ENCODE results near the gene LDB2. TPM values are rescaled to one million over a fixed set of nuclear protein-coding genes. Genes with fewer than 3 reads are reported as not detected.
A peak's percentile ranks its signal among the peaks of the same experiment; 100 is the strongest.

Gene LDB2
- total and polyA plus RNA-seq, 4 donors: 11.0 to 128 (median 55.7) TPM

DNA sequence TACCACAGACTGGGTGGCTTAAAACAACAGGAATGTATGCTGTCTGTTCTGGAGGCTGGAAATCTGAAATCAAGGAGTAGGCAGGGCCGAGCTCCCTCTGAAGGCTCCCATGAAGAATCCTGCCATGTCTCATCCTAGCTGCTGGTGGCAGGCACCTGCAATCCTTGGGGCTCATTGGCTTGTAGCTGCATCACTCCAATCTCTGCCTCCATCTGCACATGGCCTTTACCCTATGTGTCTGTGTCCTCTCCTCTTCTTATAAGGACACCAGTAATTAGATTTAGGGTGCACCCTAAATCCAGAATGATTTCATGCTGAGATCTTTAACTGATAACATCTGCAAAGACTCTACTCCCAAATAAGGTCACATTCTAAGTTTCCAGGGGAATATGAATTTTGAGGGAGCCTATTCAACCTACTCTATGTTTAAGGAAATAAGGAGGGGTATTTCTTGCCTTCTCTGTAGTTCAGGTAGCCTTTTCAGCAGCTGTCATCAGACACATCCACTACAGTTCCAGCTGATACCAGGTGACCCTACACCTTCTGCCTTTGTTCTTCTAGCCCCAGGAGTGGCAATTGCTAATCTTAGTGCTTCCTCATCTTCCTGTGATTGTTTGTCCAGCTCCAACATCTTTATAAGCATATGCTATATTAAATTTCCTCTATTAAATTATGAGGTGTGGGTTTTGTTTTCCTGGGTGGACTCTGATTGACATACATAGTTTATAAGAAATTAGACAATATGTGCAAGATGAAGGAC lies 377.1 kb downstream of the LDB2 start:
- Histone ChIP-seq H3K27ac (ENCODE audit: low read depth in 1 of 2, low read length in 2 of 2) (no peak overlapping the region), H3K4me3 (ENCODE audit: low read length in 2 of 2) (no peak overlapping the region), H3K27me3 (ENCODE audit: control insufficient read depth in 1 of 2, insufficient read depth in 2 of 2, low read length in 1 of 2) (no peaks in the 10 kb centered on the region), H3K36me3 (ENCODE audit: control insufficient read depth in 1 of 2, insufficient read depth in 2 of 2, low read length in 1 of 2) (no peaks in the 10 kb centered on the region), H3K9me3 (ENCODE audit: control insufficient read depth, low read length) (no peaks in the 10 kb centered on the region), H3K4me1 (ENCODE audit: control insufficient read depth in 1 of 2, insufficient read depth in 2 of 2, low read length in 2 of 2) (no peaks in the 10 kb centered on the region)
- intact Hi-C loops (cut with DNase I): no loop called here
- ATAC-seq (ENCODE audit: low FRiP score) (no peak), DNase-seq (no peak)
- 76 to 77% methylated on average over 1 of the region's 1 CpG for WGBS, 2 donors

DNA sequence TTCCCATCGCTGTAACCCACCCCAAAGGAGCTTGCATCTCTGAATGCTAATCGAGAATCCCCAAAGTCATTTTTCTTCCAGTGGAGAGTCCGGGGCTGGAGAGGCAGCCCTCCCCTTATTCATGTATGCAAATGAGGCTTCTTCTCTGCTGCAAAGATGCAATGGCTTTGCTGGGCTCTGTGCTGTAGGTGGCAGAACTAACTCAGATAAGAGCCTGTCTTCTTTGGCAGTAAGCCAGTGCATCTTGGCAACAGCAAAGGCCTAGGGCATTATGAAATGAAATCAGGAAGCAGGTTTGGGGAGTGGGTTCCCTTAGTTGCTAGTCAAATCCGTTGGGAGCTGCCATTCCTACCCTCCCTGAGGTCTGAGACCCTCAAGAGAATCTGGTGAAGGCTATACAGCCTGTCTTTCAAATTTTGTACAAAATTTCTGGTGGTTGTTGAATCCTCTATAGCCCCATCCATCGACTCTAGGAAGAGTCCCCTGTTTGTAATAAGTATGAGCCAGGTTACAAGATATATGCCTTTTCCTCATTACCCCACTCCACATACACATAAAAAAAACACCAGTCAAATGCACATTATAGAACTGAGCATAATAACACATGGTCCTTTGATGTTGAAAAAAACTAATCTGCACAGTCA lies 381.5 kb downstream of the LDB2 start:
- H3K9me3 ChIP-seq (ENCODE audit: control insufficient read depth, low read length): no peaks in the 10 kb centered on the region
- no peaks in the 10 kb centered on the region for H3K36me3 ChIP-seq (ENCODE audit: control insufficient read depth in 1 of 2, insufficient read depth in 2 of 2, low read length in 1 of 2)
- ATAC-seq (ENCODE audit: low FRiP score): peak; percentile 54
- H3K27me3 ChIP-seq (ENCODE audit: control insufficient read depth in 1 of 2, insufficient read depth in 2 of 2, low read length in 1 of 2): no peaks in the 10 kb centered on the region
- H3K27ac ChIP-seq (ENCODE audit: low read depth in 1 of 2, low read length in 2 of 2): no peak overlapping the region
- H3K4me3 ChIP-seq (ENCODE audit: low read length in 2 of 2): no peak overlapping the region
- 41 to 43% methylated on average over 5 of the region's 5 CpGs for WGBS, 2 donors
- intact Hi-C loops (cut with DNase I): loop anchor here (10.0 kb wide), 1 partner anchor 808 kb away; no protein-coding TSS in a partner anchor
- DNase-seq: no peak
- H3K4me1 ChIP-seq (ENCODE audit: control insufficient read depth in 1 of 2, insufficient read depth in 2 of 2, low read length in 2 of 2): no peaks in the 10 kb centered on the region

DNA sequence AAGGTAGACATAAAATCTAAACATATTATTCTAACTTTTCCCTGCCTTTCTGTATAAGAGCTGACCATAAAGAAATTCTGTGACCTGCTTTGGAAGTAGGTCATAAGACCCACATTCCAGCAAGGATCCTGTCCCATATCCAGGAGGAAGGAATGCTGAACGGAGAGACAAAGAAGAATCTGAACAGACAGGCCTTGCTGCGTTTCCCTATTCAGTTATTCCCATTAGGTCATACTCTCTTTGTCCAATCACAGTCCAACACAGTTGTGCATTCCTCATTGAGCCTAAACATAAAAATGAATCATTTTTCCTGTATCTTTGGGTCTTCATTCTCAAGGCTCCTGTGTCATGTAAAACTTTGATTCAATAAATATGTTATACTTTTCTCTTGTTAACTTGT lies 384.6 kb downstream of the LDB2 start:
- Histone ChIP-seq H3K4me3 (ENCODE audit: low read length in 2 of 2) (no peak overlapping the region), H3K36me3 (ENCODE audit: control insufficient read depth in 1 of 2, insufficient read depth in 2 of 2, low read length in 1 of 2) (no peaks in the 10 kb centered on the region), H3K4me1 (ENCODE audit: control insufficient read depth in 1 of 2, insufficient read depth in 2 of 2, low read length in 2 of 2) (no peaks in the 10 kb centered on the region), H3K27me3 (ENCODE audit: control insufficient read depth in 1 of 2, insufficient read depth in 2 of 2, low read length in 1 of 2) (no peaks in the 10 kb centered on the region), H3K9me3 (ENCODE audit: control insufficient read depth, low read length) (no peaks in the 10 kb centered on the region), H3K27ac (ENCODE audit: low read depth in 1 of 2, low read length in 2 of 2) (no peak overlapping the region)
- intact Hi-C loops (cut with DNase I): loop anchor here (10.0 kb wide), 1 partner anchor 811 kb away; no protein-coding TSS in a partner anchor
- WGBS, 2 donors: 85 to 94% methylated on average over 2 of the region's 2 CpGs
- ATAC-seq (ENCODE audit: low FRiP score) (no peak), DNase-seq (no peak)

DNA sequence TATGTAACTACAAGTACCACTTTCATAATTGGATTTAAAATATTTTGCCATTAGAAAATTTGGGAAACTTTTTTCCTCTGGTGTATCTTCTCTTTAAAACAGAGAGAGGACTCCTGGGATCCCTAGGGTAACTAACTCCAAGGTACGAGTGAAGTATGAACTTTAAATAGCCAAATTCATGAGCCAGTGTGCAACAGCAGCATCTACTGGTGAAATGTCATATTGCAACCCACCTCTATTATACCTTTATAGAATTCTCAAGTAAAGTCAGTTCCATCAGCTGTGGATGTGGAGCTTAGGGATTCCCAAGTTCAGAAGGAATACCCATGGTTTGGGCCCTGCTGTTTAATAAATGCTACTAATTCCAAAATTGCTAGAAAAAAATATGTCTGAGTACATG lies 389.5 kb downstream of the LDB2 start:
- Histone ChIP-seq H3K4me3 (ENCODE audit: low read length in 2 of 2) (no peak overlapping the region), H3K36me3 (ENCODE audit: control insufficient read depth in 1 of 2, insufficient read depth in 2 of 2, low read length in 1 of 2) (no peaks in the 10 kb centered on the region), H3K27me3 (ENCODE audit: control insufficient read depth in 1 of 2, insufficient read depth in 2 of 2, low read length in 1 of 2) (no peaks in the 10 kb centered on the region), H3K4me1 (ENCODE audit: control insufficient read depth in 1 of 2, insufficient read depth in 2 of 2, low read length in 2 of 2) (no peaks in the 10 kb centered on the region), H3K27ac (ENCODE audit: low read depth in 1 of 2, low read length in 2 of 2) (no peak overlapping the region), H3K9me3 (ENCODE audit: control insufficient read depth, low read length) (no peaks in the 10 kb centered on the region)
- DNase-seq: no peak
- intact Hi-C loops (cut with DNase I): loop anchor here in 1 of 2 donors (10.0 kb wide), 1 partner anchor 246 kb away; no protein-coding TSS in a partner anchor
- no peak for ATAC-seq (ENCODE audit: low FRiP score)
- WGBS, 2 donors: 77 to 86% methylated on average over 1 of the region's 1 CpG

DNA sequence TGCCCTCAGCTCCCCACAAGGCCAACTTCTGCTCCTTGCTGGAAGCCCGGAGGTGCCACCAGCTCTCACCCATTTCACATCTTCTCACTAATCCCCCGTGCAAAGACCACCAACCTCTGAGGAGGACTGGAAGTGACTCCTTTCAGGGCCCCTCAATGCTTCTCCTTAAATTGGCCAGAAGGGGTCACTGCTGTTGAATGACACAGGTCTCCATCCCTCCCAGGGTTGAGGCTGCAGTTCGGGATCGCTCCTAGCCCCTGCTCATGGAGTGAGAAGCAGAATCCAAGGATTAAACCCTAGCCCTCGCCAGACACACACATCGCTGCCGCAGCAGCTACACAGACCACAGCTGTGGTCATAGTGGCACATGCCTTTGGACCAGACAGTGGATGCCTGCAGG lies 392.7 kb downstream of the LDB2 start:
- Histone ChIP-seq H3K27ac (ENCODE audit: low read depth in 1 of 2, low read length in 2 of 2) (no peak overlapping the region), H3K36me3 (ENCODE audit: control insufficient read depth in 1 of 2, insufficient read depth in 2 of 2, low read length in 1 of 2) (no peaks in the 10 kb centered on the region)
- ATAC-seq (ENCODE audit: low FRiP score): no peak

DNA sequence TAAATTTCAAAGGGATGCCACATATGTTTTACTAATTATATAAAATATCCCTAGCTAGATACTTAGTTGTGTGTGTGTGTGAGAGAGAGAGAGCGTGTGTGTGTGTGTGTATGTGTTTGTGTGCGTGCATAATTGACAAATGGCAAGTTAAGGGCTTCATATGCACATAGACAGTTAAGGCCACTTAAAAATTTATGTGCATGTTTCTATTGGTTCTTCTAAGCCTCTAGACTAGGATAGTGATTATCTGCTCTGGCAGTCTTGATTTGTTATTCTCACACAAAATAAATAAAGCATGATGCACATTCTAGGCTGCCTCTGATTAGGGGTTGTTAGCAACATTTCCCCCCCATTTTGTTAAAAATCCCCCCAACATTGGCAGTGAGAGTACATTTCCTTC lies 393.2 kb downstream of the LDB2 start:
- no peak for ATAC-seq (ENCODE audit: low FRiP score)
- no peaks in the 10 kb centered on the region for H3K4me1 ChIP-seq (ENCODE audit: control insufficient read depth in 1 of 2, insufficient read depth in 2 of 2, low read length in 2 of 2)
- intact Hi-C loops (cut with DNase I): loop anchor here in 1 of 2 donors (10.0 kb wide), 1 partner anchor 250 kb away; no protein-coding TSS in a partner anchor
- H3K4me3 ChIP-seq (ENCODE audit: low read length in 2 of 2): no peak overlapping the region
- H3K27ac ChIP-seq (ENCODE audit: low read depth in 1 of 2, low read length in 2 of 2): no peak overlapping the region
- peaks cover 5% of the 10 kb centered on the region for H3K9me3 ChIP-seq (ENCODE audit: control insufficient read depth, low read length)
- H3K27me3 ChIP-seq (ENCODE audit: control insufficient read depth in 1 of 2, insufficient read depth in 2 of 2, low read length in 1 of 2): no peaks in the 10 kb centered on the region
- no peak for DNase-seq
- 92 to 96% methylated on average over 2 of the region's 2 CpGs for WGBS, 2 donors
- H3K36me3 ChIP-seq (ENCODE audit: control insufficient read depth in 1 of 2, insufficient read depth in 2 of 2, low read length in 1 of 2): no peaks in the 10 kb centered on the region

More for the DNA sequence above, 392.7 kb downstream of the LDB2 start:
- Histone ChIP-seq H3K4me1 (ENCODE audit: control insufficient read depth in 1 of 2, insufficient read depth in 2 of 2, low read length in 2 of 2) (no peaks in the 10 kb centered on the region), H3K9me3 (ENCODE audit: control insufficient read depth, low read length) (peaks cover 4% of the 10 kb centered on the region), H3K4me3 (ENCODE audit: low read length in 2 of 2) (no peak overlapping the region), H3K27me3 (ENCODE audit: control insufficient read depth in 1 of 2, insufficient read depth in 2 of 2, low read length in 1 of 2) (no peaks in the 10 kb centered on the region)
- 64 to 66% methylated on average over 7 of the region's 7 CpGs for WGBS, 2 donors
- no peak for DNase-seq
- intact Hi-C loops (cut with DNase I): loop anchor here in 1 of 2 donors (10.0 kb wide), 1 partner anchor 249 kb away; no protein-coding TSS in a partner anchor

DNA sequence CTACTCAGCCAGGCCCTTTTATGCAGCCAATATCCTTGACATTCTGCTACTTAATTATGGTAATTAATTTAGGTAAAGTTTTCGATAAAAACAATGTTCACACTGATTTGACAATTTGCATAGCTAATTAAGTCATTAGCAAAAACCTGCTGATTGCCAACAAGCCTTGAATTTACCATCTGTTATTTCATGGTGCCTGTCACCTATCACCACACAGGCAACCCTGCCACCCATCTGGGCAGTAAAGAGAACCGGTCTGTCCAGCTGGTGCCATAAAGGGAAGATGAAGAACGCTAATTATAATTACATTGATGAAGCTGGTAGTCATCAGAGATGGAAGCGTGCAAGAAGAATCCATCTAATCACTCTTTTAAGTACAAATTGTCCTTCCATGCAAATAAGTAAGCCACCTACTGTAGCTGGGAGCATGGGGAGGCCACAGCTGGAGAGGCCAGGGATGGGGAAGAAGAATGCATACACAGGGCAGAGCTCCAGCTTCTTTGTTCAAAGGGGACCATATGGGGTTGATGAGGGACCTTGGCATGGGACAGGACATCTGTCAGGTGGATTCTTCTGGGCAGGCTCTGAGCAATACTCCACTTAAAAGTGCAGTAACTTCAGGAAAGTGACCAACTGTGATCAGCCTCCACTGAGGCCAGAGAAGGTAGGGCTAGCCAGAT lies 394.9 kb downstream of the LDB2 start:
- Histone ChIP-seq H3K36me3 (ENCODE audit: control insufficient read depth in 1 of 2, insufficient read depth in 2 of 2, low read length in 1 of 2) (no peaks in the 10 kb centered on the region), H3K4me3 (ENCODE audit: low read length in 2 of 2) (no peak overlapping the region)

DNA sequence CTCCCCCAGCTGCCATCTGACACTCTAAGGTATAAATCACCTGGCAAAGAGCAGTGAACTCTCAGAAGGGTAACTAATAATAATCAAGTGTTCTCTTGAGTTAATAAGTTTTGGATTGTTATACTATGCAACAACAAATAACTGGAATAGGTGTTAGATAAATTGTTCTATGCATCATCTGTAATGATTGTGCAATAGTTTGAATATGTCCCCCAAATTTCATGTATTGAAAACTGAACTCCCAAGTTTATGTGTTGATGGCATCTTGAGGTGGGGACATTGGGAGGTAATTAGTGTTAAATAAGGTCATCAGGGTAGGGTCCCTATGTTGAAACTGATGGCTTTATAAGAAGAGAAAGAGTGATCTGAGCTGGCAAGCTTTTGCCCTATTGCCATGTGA lies 399.5 kb downstream of the LDB2 start:
- intact Hi-C loops (cut with DNase I): no loop called here
- DNase-seq (no peak), ATAC-seq (ENCODE audit: low FRiP score) (no peak)
- H3K27ac ChIP-seq (ENCODE audit: low read depth in 1 of 2, low read length in 2 of 2): no peak overlapping the region
- no peak overlapping the region for H3K4me3 ChIP-seq (ENCODE audit: low read length in 2 of 2)
- no peaks in the 10 kb centered on the region for H3K36me3 ChIP-seq (ENCODE audit: control insufficient read depth in 1 of 2, insufficient read depth in 2 of 2, low read length in 1 of 2)
- no peaks in the 10 kb centered on the region for H3K27me3 ChIP-seq (ENCODE audit: control insufficient read depth in 1 of 2, insufficient read depth in 2 of 2, low read length in 1 of 2)
- peaks cover 5% of the 10 kb centered on the region for H3K9me3 ChIP-seq (ENCODE audit: control insufficient read depth, low read length)
- H3K4me1 ChIP-seq (ENCODE audit: control insufficient read depth in 1 of 2, insufficient read depth in 2 of 2, low read length in 2 of 2): no peaks in the 10 kb centered on the region

More for the DNA sequence above, 394.9 kb downstream of the LDB2 start:
- Histone ChIP-seq H3K9me3 (ENCODE audit: control insufficient read depth, low read length) (peaks cover 5% of the 10 kb centered on the region), H3K4me1 (ENCODE audit: control insufficient read depth in 1 of 2, insufficient read depth in 2 of 2, low read length in 2 of 2) (no peaks in the 10 kb centered on the region), H3K27me3 (ENCODE audit: control insufficient read depth in 1 of 2, insufficient read depth in 2 of 2, low read length in 1 of 2) (no peaks in the 10 kb centered on the region), H3K27ac (ENCODE audit: low read depth in 1 of 2, low read length in 2 of 2) (no peak overlapping the region)
- intact Hi-C loops (cut with DNase I): loop anchor here in 1 of 2 donors (10.0 kb wide), 1 partner anchor 251 kb away; no protein-coding TSS in a partner anchor
- ATAC-seq (ENCODE audit: low FRiP score) (no peak), DNase-seq (no peak)
- 92% methylated on average over 4 of the region's 4 CpGs for WGBS, 2 donors
